Measurements from ENCODE around the gene SNX1.

SNX1 gene

GRCh38 chr15:64136347-64136746 is 40.6 kb downstream of the SNX1 start:
- TF ChIP-seq ZFX (IDR thresholded peaks at IDR 0.05) = no peak
- TF ChIP-seq, protein P1, sequence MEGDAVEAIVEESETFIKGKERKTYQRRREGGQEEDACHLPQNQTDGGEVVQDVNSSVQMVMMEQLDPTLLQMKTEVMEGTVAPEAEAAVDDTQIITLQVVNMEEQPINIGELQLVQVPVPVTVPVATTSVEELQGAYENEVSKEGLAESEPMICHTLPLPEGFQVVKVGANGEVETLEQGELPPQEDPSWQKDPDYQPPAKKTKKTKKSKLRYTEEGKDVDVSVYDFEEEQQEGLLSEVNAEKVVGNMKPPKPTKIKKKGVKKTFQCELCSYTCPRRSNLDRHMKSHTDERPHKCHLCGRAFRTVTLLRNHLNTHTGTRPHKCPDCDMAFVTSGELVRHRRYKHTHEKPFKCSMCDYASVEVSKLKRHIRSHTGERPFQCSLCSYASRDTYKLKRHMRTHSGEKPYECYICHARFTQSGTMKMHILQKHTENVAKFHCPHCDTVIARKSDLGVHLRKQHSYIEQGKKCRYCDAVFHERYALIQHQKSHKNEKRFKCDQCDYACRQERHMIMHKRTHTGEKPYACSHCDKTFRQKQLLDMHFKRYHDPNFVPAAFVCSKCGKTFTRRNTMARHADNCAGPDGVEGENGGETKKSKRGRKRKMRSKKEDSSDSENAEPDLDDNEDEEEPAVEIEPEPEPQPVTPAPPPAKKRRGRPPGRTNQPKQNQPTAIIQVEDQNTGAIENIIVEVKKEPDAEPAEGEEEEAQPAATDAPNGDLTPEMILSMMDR (conservative IDR thresholded peaks at IDR 0.05) = no peak
- no peak overlapping the region for H3K27ac ChIP-seq

GRCh38 chr15:64137226-64137833 is 41.5 kb downstream of the SNX1 start:
- no peak overlapping the region for H3K27ac ChIP-seq
- TF ChIP-seq ZFX (IDR thresholded peaks at IDR 0.05) = no peak
- TF ChIP-seq, protein P1 (conservative IDR thresholded peaks at IDR 0.05) = no peak

- TF ChIP-seq ZFX (IDR thresholded peaks at IDR 0.05) = no peak
- TF ChIP-seq, protein P1 (conservative IDR thresholded peaks at IDR 0.05) = no peak
- H3K27ac ChIP-seq = no peak overlapping the region
Observed at GRCh38 chr15:64138331-64138941, 42.7 kb downstream of the SNX1 start.

DNA sequence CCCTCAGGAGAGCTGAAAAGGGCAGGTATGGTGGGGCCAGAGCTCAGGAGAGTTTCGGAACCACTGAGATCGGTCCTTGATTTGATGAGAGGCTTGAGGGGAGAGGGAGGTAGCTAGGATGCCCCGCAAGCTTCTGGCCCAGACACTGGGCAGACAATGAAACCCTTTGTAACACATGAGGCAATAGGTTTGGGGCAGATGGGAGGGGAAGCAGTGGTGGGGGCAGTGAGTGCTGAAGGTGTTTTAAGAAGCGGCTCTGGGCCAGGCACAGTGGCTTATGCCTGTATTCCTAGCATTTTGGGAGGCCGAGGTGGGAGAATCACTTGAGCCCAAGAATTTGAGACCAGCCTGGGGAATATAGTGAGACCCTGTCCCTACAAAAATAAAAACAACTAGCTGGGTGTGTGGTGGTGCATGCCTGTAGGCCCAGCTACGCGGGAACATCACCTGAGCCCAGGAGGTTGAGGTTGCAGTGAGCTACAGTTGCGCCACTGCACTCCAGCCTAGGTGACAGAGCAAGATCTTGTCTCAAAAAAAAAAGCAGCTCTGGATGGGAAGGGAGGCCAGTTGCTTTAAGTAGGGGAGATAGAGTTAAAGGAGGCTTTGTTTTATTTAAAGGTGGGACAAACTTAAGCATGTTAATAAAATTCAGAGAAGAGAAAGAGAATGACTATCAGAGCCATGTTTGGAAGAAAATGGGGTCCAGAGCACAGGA is 46.2 kb downstream of the SNX1 start:
- no peak for TF ChIP-seq ZFX (IDR thresholded peaks at IDR 0.05)
- TF ChIP-seq, protein P1 (conservative IDR thresholded peaks at IDR 0.05) = no peak
- H3K27ac ChIP-seq = no peak overlapping the region

DNA sequence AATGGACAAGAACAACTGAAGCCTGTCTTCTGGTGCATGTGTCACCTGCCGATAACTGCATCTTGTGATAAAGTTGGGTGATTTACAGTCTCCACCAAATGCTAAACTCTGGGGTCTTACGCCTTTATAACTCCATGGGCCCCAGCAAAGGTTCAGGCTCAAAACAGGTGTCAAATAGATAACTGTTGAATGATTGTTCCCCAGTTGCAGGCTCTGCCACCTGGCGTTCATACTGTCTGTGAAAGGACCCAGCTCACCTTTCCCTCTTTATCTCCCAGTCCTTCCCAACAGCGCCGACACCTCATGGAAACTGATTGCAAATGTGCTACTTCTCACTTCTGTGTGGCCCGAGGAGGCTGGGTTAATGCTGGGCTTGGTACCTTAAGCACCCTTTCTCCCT is 47.5 kb downstream of the SNX1 start:
- TF ChIP-seq, protein P1 (conservative IDR thresholded peaks at IDR 0.05) = no peak
- TF ChIP-seq ZFX (IDR thresholded peaks at IDR 0.05) = no peak
- no peak overlapping the region for H3K27ac ChIP-seq

- H3K27ac ChIP-seq = no peak overlapping the region
- TF ChIP-seq, protein P1 (conservative IDR thresholded peaks at IDR 0.05) = no peak
- TF ChIP-seq ZFX (IDR thresholded peaks at IDR 0.05) = no peak
Observed at GRCh38 chr15:64144192-64144564, 48.4 kb downstream of the SNX1 start.

Data from C4-2B (cell line).